ENCODE measurements around the gene TP53BP1. TPM values are rescaled to one million over a fixed set of nuclear protein-coding genes. Genes with fewer than 3 reads are reported as not detected.
"Not testable (repeated sequence)": the region's sequence is repeated elsewhere in the genome, so short reads cannot be mapped to it uniquely, and the experiment has no call there.

Gene TP53BP1
- total RNA-seq, 4 donors from 2014 or later, result 17.6 to 49.4 (median 29.0) TPM

- no peaks in the 10 kb centered on the region for H3K9me3 ChIP-seq
- no peaks in the 10 kb centered on the region for H3K27me3 ChIP-seq
- H3K4me3 ChIP-seq, result no peak overlapping the region
- H3K4me1 ChIP-seq, result no peaks in the 10 kb centered on the region
- H3K36me3 ChIP-seq, result peaks cover 98% of the 10 kb centered on the region
- 89% methylated on average over 5 of the region's 5 CpGs for WGBS
- no peak for DNase-seq (ENCODE audit: low spot score in 2 of 2)
- H3K27ac ChIP-seq, result no peak overlapping the region
- TF ChIP-seq POLR2A (IDR thresholded peaks at IDR 0.05), result no peak
- TF ChIP-seq EP300 (IDR thresholded peaks at IDR 0.05), result no peak
- TF ChIP-seq POLR2AphosphoS5 (IDR thresholded peaks at IDR 0.05), result no peak
- no peak for TF ChIP-seq CTCF (IDR thresholded peaks at IDR 0.05)
Observed at GRCh38 chr15:43404130-43404529, 88.8 kb downstream of the TP53BP1 start.

- no peak for DNase-seq (ENCODE audit: low spot score in 2 of 2)
- H3K36me3 ChIP-seq, result peaks cover 98% of the 10 kb centered on the region
- 87% methylated on average over 8 of the region's 8 CpGs for WGBS
- H3K9me3 ChIP-seq, result no peaks in the 10 kb centered on the region
- H3K4me1 ChIP-seq, result no peaks in the 10 kb centered on the region
- no peaks in the 10 kb centered on the region for H3K27me3 ChIP-seq
- TF ChIP-seq POLR2AphosphoS5 (IDR thresholded peaks at IDR 0.05) (no peak), POLR2A (IDR thresholded peaks at IDR 0.05) (no peak), EP300 (IDR thresholded peaks at IDR 0.05) (no peak), CTCF (IDR thresholded peaks at IDR 0.05) (no peak)
- H3K27ac ChIP-seq, result no peak overlapping the region
- no peak overlapping the region for H3K4me3 ChIP-seq
Observed at GRCh38 chr15:43403616-43404015, 89.3 kb downstream of the TP53BP1 start.

- H3K36me3 ChIP-seq, result peaks cover 98% of the 10 kb centered on the region
- no peaks in the 10 kb centered on the region for H3K9me3 ChIP-seq
- H3K27ac ChIP-seq, result no peak overlapping the region
- no peak for TF ChIP-seq CTCF (IDR thresholded peaks at IDR 0.05)
- TF ChIP-seq EP300 (IDR thresholded peaks at IDR 0.05), result no peak
- TF ChIP-seq POLR2AphosphoS5 (IDR thresholded peaks at IDR 0.05), result no peak
- no peak for TF ChIP-seq POLR2A (IDR thresholded peaks at IDR 0.05)
- no peak for DNase-seq (ENCODE audit: low spot score in 2 of 2)
- H3K4me3 ChIP-seq, result no peak overlapping the region
- 71% methylated on average over 3 of the region's 3 CpGs for WGBS
- no peaks in the 10 kb centered on the region for H3K4me1 ChIP-seq
- no peaks in the 10 kb centered on the region for H3K27me3 ChIP-seq
Observed at GRCh38 chr15:43402255-43402654, 90.7 kb downstream of the TP53BP1 start.

GRCh38 chr15:43393592-43393991, 99.4 kb downstream of the TP53BP1 start:
- not testable (repeated sequence) for H3K4me3 ChIP-seq; H3K4me1 ChIP-seq; H3K9me3 ChIP-seq; H3K27ac ChIP-seq; H3K27me3 ChIP-seq; DNase-seq (ENCODE audit: low spot score in 2 of 2)
- 97% methylated on average over 6 of the region's 6 CpGs for WGBS
- H3K36me3 ChIP-seq, result peaks cover 50% of the 10 kb centered on the region

GRCh38 chr15:43390723-43391122, 102.2 kb downstream of the TP53BP1 start:
- no peaks in the 10 kb centered on the region for H3K4me1 ChIP-seq
- 95% methylated on average over 8 of the region's 8 CpGs for WGBS
- no peak overlapping the region for H3K4me3 ChIP-seq
- DNase-seq (ENCODE audit: low spot score in 2 of 2), result no peak
- H3K27ac ChIP-seq, result no peak overlapping the region
- H3K9me3 ChIP-seq, result no peaks in the 10 kb centered on the region
- no peak for TF ChIP-seq CTCF (IDR thresholded peaks at IDR 0.05)
- TF ChIP-seq POLR2A (IDR thresholded peaks at IDR 0.05), result no peak
- TF ChIP-seq EP300 (IDR thresholded peaks at IDR 0.05), result no peak
- TF ChIP-seq POLR2AphosphoS5 (IDR thresholded peaks at IDR 0.05), result no peak
- peaks cover 44% of the 10 kb centered on the region for H3K36me3 ChIP-seq
- H3K27me3 ChIP-seq, result no peaks in the 10 kb centered on the region

GRCh38 chr15:43383070-43383469, 109.9 kb downstream of the TP53BP1 start:
- no peaks in the 10 kb centered on the region for H3K9me3 ChIP-seq
- no peaks in the 10 kb centered on the region for H3K4me1 ChIP-seq
- peaks cover 74% of the 10 kb centered on the region for H3K36me3 ChIP-seq
- no peak for DNase-seq (ENCODE audit: low spot score in 2 of 2)
- no peak overlapping the region for H3K4me3 ChIP-seq
- no peak for TF ChIP-seq CTCF (IDR thresholded peaks at IDR 0.05)
- TF ChIP-seq POLR2A (IDR thresholded peaks at IDR 0.05), result no peak
- no peak for TF ChIP-seq POLR2AphosphoS5 (IDR thresholded peaks at IDR 0.05)
- TF ChIP-seq EP300 (IDR thresholded peaks at IDR 0.05), result no peak
- H3K27ac ChIP-seq, result no peak overlapping the region
- H3K27me3 ChIP-seq, result no peaks in the 10 kb centered on the region
- 71% methylated on average over 2 of the region's 2 CpGs for WGBS
